ENCODE measurements around the gene ENAM. TPM values are rescaled to one million over a fixed set of nuclear protein-coding genes. Genes with fewer than 3 reads are reported as not detected.
"Not testable (repeated sequence)": the region's sequence is repeated elsewhere in the genome, so short reads cannot be mapped to it uniquely, and the experiment has no call there.

The ENAM gene
- total RNA-seq, 1 experiment from 2014 or later, result not detected

DNA sequence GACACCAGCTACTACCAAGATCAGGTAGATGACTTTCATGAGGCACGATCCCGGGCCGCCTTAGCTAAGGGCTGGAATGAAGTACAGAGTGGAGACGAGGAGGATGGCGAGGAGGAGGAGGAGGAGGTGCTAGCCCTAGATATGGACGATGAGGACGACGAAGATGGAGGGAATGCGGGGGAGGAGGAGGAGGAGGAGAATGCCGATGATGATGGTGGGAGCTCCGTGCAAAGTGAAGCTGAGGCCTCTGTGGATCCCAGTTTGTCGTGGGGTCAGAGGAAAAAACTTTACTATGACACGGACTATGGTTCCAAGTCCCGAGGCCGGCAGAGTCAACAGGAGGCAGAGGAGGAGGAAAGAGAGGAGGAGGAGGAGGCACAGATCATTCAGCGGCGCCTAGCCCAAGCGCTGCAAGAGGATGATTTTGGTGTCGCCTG lies 60.3 kb downstream of the ENAM start:
- POLR2A ChIA-PET, result interaction anchor here (1.7 kb wide), 1 partner anchor 11 kb away, joined by 3 read pairs; no protein-coding TSS in a partner anchor
- CTCF ChIA-PET, result no interaction called here
- Histone ChIP-seq H3K4me2 (ENCODE audit: low read length) (peak overlapping the region; percentile 89), H3K27ac (ENCODE audit: low read depth, low read length) (peak overlapping the region; percentile 86), H2AFZ (ENCODE audit: low read depth, low read length, poor library complexity, severe bottlenecking) (no peak overlapping the region), H4K20me1 (ENCODE audit: insufficient read depth) (peaks cover 4% of the 10 kb centered on the region; the same call in 1 of the 2 replicates), H3K9me2 (ENCODE audit: insufficient read depth) (no peaks in the 10 kb centered on the region), H3K9ac (ENCODE audit: low read length) (peak overlapping the region; percentile 95), H3K36me3 (ENCODE audit: control insufficient read depth in 1 of 2, insufficient read depth in 2 of 2, low read length in 2 of 2) (peaks cover 8 to 16% of the 10 kb centered on the region in 2 experiments; a peak in 3 of 4 replicates), H3K9me3 (ENCODE audit: control insufficient read depth in 1 of 2, insufficient read depth in 1 of 2, low read depth in 1 of 2, low read length in 2 of 2) (no peaks in the 10 kb centered on the region), H3K27me3 (ENCODE audit: insufficient read depth, low read length) (no peaks in the 10 kb centered on the region), H3K4me3 (replicated peaks in 1 of 2; ENCODE audit: low read depth in 1 of 2, low read length in 2 of 2) (peak overlapping the region; percentile 98 to 99), H3K4me1 (ENCODE audit: control insufficient read depth in 1 of 2, insufficient read depth in 2 of 2, low read length in 2 of 2) (peaks cover 11 to 22% of the 10 kb centered on the region in 2 experiments), H3K79me2 (ENCODE audit: insufficient read depth, low read length) (peaks cover 42% of the 10 kb centered on the region)
- intact Hi-C loops (cut with micrococcal nuclease), result loop anchor here (2.0 to 10.0 kb wide), 5 partner anchors 16 to 306 kb away; partner anchors contain the start of genes DCK and GRSF1
- no TSS peak for BruUV-seq (replicated peaks)
- RAD21 ChIA-PET (ENCODE audit: low non-redundant PET in 1 of 2, low total read pairs in 2 of 2, uncharacterized antibody in 2 of 2, unreplicated experiment in 2 of 2), result no interaction called here
- ATAC-seq (peak; percentile 21), DNase-seq (ENCODE audit: low read depth, low spot score) (no peak)
- TF ChIP-seq EGR1 (IDR thresholded peaks at IDR 0.05; ENCODE audit: low read depth), result peak; percentile 44; the same call in 1 of the 2 replicates
- TF ChIP-seq SP1 (IDR thresholded peaks at IDR 0.05; ENCODE audit: low read depth), result no peak
- TF ChIP-seq ZNF274 (IDR thresholded peaks at IDR 0.05; ENCODE audit: low read depth, low read length), result no peak

DNA sequence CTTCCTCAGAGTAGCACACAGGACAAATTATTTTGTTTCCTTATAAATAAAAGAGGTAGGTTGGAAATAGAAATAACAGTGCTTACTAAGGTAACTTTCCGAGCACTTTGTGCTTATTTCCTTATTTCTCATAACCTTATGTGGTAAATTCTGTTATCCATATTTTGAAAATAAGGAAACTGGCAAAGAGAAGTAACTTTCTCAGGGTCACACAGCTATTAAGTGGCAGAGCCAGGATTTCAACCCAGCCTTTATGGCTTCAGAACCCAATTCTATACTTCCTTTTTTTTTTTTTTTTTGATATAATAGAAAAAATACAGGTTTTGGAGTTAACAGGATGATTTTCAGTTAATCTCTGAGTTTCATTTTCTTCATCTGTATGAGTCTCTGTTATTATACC lies 63.1 kb downstream of the ENAM start:
- H3K27ac ChIP-seq (ENCODE audit: low read depth, low read length), result no peak overlapping the region
- peaks cover 8 to 16% of the 10 kb centered on the region in 2 experiments; a peak in 3 of 4 replicates for H3K36me3 ChIP-seq (ENCODE audit: control insufficient read depth in 1 of 2, insufficient read depth in 2 of 2, low read length in 2 of 2)
- CTCF ChIA-PET, result no interaction called here
- ATAC-seq, result no peak
- H3K79me2 ChIP-seq (ENCODE audit: insufficient read depth, low read length), result peaks cover 42% of the 10 kb centered on the region
- no peak for DNase-seq (ENCODE audit: low read depth, low spot score)
- no peak overlapping the region for H3K9ac ChIP-seq (ENCODE audit: low read length)
- POLR2A ChIA-PET, result no interaction called here
- H3K4me2 ChIP-seq (ENCODE audit: low read length), result no peak overlapping the region
- intact Hi-C loops (cut with micrococcal nuclease), result no loop called here
- H3K9me2 ChIP-seq (ENCODE audit: insufficient read depth), result no peaks in the 10 kb centered on the region
- no peaks in the 10 kb centered on the region for H3K9me3 ChIP-seq (ENCODE audit: control insufficient read depth in 1 of 2, insufficient read depth in 1 of 2, low read depth in 1 of 2, low read length in 2 of 2)
- BruUV-seq (replicated peaks), result no TSS peak
- TF ChIP-seq RAD21 (IDR thresholded peaks at IDR 0.05; ENCODE audit: low read depth) (no peak), ZNF274 (IDR thresholded peaks at IDR 0.05; ENCODE audit: low read depth, low read length) (no peak), CBX3 (IDR thresholded peaks at IDR 0.05; ENCODE audit: low read depth) (no peak)
- TF ChIP-seq, protein P1, sequence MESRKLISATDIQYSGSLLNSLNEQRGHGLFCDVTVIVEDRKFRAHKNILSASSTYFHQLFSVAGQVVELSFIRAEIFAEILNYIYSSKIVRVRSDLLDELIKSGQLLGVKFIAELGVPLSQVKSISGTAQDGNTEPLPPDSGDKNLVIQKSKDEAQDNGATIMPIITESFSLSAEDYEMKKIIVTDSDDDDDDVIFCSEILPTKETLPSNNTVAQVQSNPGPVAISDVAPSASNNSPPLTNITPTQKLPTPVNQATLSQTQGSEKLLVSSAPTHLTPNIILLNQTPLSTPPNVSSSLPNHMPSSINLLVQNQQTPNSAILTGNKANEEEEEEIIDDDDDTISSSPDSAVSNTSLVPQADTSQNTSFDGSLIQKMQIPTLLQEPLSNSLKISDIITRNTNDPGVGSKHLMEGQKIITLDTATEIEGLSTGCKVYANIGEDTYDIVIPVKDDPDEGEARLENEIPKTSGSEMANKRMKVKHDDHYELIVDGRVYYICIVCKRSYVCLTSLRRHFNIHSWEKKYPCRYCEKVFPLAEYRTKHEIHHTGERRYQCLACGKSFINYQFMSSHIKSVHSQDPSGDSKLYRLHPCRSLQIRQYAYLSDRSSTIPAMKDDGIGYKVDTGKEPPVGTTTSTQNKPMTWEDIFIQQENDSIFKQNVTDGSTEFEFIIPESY (IDR thresholded peaks at IDR 0.05; ENCODE audit: extremely low read depth, insufficient replicate concordance, low read length), result no peak
- peaks cover 4% of the 10 kb centered on the region; the same call in 1 of the 2 replicates for H4K20me1 ChIP-seq (ENCODE audit: insufficient read depth)
- H3K27me3 ChIP-seq (ENCODE audit: insufficient read depth, low read length), result no peaks in the 10 kb centered on the region
- RAD21 ChIA-PET (ENCODE audit: low non-redundant PET in 1 of 2, low total read pairs in 2 of 2, uncharacterized antibody in 2 of 2, unreplicated experiment in 2 of 2), result no interaction called here
- H2AFZ ChIP-seq (ENCODE audit: low read depth, low read length, poor library complexity, severe bottlenecking), result no peak overlapping the region
- H3K4me3 ChIP-seq (replicated peaks in 1 of 2; ENCODE audit: low read depth in 1 of 2, low read length in 2 of 2), result no peak overlapping the region
- peaks cover 11 to 23% of the 10 kb centered on the region in 2 experiments for H3K4me1 ChIP-seq (ENCODE audit: control insufficient read depth in 1 of 2, insufficient read depth in 2 of 2, low read length in 2 of 2)

- H3K4me3 ChIP-seq (replicated peaks in 1 of 2; ENCODE audit: low read depth in 1 of 2, low read length in 2 of 2); H3K27ac ChIP-seq (ENCODE audit: low read depth, low read length); H3K9me3 ChIP-seq (ENCODE audit: control insufficient read depth in 1 of 2, insufficient read depth in 1 of 2, low read depth in 1 of 2, low read length in 2 of 2); CTCF ChIA-PET; RAD21 ChIA-PET (ENCODE audit: low non-redundant PET in 1 of 2, low total read pairs in 2 of 2, uncharacterized antibody in 2 of 2, unreplicated experiment in 2 of 2); H4K20me1 ChIP-seq (ENCODE audit: insufficient read depth); H3K9me2 ChIP-seq (ENCODE audit: insufficient read depth); intact Hi-C loops (cut with micrococcal nuclease); H3K27me3 ChIP-seq (ENCODE audit: insufficient read depth, low read length); H2AFZ ChIP-seq (ENCODE audit: low read depth, low read length, poor library complexity, severe bottlenecking); H3K4me2 ChIP-seq (ENCODE audit: low read length); ATAC-seq; BruUV-seq (replicated peaks); H3K9ac ChIP-seq (ENCODE audit: low read length); DNase-seq (ENCODE audit: low read depth, low spot score): not testable (repeated sequence)
- Histone ChIP-seq H3K79me2 (ENCODE audit: insufficient read depth, low read length) (peaks cover 29% of the 10 kb centered on the region), H3K36me3 (ENCODE audit: control insufficient read depth in 1 of 2, insufficient read depth in 2 of 2, low read length in 2 of 2) (peaks cover 8 to 12% of the 10 kb centered on the region in 2 experiments; a peak in 3 of 4 replicates), H3K4me1 (ENCODE audit: control insufficient read depth in 1 of 2, insufficient read depth in 2 of 2, low read length in 2 of 2) (peaks cover 7 to 14% of the 10 kb centered on the region in 2 experiments)
- POLR2A ChIA-PET, result interaction anchor here (2.4 kb wide), 1 partner anchor 9 kb away, joined by 11 read pairs; no protein-coding TSS in a partner anchor
These were observed 66.1 kb downstream of the ENAM start for GRCh38 chr4:70694633-70695032.
